ENCODE measurements around the gene TTC9B.

TTC9B gene

DNA sequence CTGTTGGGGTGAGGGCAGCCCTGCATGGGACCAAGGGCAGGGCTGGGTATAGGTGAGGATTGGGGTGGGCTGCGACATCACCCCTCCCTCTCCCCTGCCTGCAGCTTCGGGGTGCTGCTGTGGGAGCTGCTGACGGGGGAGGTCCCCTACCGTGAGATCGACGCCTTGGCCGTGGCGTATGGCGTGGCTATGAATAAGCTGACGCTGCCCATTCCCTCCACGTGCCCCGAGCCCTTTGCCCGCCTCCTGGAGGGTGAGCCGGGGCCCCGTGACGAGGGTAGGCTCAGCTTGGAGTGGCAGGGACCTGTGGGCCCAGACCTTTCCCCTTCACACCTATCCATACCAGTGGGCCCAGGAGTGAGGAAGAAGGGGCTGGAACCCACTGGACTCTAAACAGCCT lies 13.8 kb downstream of the TTC9B start:
- Histone ChIP-seq H3K27ac (ENCODE audit: low read depth, low read length) (no peak overlapping the region), H3K4me1 (ENCODE audit: insufficient read depth, low read length) (no peaks in the 10 kb centered on the region), H3K36me3 (ENCODE audit: insufficient read depth, low read length) (peaks cover 13% of the 10 kb centered on the region), H3K4me3 (ENCODE audit: low read length) (no peak overlapping the region), H3K9ac (ENCODE audit: low read depth, low read length) (no peak overlapping the region), H3K27me3 (ENCODE audit: insufficient read depth, low read length) (no peaks in the 10 kb centered on the region), H3K9me3 (ENCODE audit: insufficient read depth, low read depth, low read length) (no peaks in the 10 kb centered on the region)
- 96% methylated on average over 16 of the region's 16 CpGs for WGBS

- Histone ChIP-seq H3K4me3 (ENCODE audit: low read length) (no peak overlapping the region), H3K4me1 (ENCODE audit: insufficient read depth, low read length) (no peaks in the 10 kb centered on the region), H3K27ac (ENCODE audit: low read depth, low read length) (no peak overlapping the region), H3K27me3 (ENCODE audit: insufficient read depth, low read length) (no peaks in the 10 kb centered on the region), H3K9me3 (ENCODE audit: insufficient read depth, low read depth, low read length) (no peaks in the 10 kb centered on the region), H3K9ac (ENCODE audit: low read depth, low read length) (no peak overlapping the region), H3K36me3 (ENCODE audit: insufficient read depth, low read length) (peaks cover 8% of the 10 kb centered on the region)
- WGBS: 85% methylated on average over 9 of the region's 9 CpGs
Observed at GRCh38 chr19:40200341-40201099, 17.7 kb downstream of the TTC9B start.

DNA sequence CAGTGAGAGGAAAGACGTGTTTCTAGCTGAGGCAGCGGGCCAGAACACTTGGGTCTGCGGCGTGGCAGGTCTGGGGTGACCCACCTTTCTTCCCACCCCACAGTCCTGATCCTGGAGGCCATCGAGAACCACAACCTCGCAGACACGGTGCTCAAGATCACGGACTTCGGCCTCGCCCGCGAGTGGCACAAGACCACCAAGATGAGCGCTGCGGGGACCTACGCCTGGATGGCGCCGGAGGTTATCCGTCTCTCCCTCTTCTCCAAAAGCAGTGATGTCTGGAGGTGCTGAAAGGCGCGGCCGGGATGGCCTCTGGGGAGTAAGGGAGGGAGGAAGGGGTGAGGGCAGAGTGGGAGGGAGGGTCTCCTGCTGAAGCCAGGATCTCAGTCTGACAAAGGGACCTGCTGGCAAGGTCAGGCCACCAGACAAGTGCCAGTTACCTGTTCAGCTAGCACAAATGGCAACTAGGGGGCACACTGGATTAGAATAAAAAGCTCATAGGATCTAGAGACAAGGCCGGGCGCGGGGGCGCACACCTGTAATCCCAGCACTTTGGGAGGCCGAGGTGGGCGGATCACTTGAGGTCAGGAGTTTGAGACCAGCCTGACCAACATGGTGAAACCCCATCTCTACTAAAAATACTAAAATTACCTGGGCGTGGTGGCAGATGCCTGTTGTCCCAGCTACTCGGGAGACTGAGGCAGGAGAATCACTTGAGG lies 19.8 kb downstream of the TTC9B start:
- H3K36me3 ChIP-seq (ENCODE audit: insufficient read depth, low read length): peaks cover 7% of the 10 kb centered on the region
- 97% methylated on average over 29 of the region's 29 CpGs for WGBS
- H3K27me3 ChIP-seq (ENCODE audit: insufficient read depth, low read length): no peaks in the 10 kb centered on the region

DNA sequence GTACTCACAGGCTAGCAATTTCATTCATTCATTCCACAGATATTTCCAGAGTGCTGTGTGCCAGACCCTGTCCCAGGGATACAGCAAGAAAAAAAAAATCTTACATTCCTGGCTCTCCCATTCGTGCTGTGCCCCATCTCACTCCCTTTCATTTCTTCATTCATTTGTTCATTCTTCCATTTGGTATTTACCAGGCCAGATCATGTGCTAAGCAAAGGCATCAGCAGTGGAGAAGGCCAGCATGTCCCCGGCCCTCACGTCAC lies 24.7 kb downstream of the TTC9B start:
- no peak overlapping the region for H3K9ac ChIP-seq (ENCODE audit: low read depth, low read length)
- no peaks in the 10 kb centered on the region for H3K36me3 ChIP-seq (ENCODE audit: insufficient read depth, low read length)
- H3K4me3 ChIP-seq (ENCODE audit: low read length): no peak overlapping the region
- H3K27ac ChIP-seq (ENCODE audit: low read depth, low read length): no peak overlapping the region
- H3K27me3 ChIP-seq (ENCODE audit: insufficient read depth, low read length): no peaks in the 10 kb centered on the region; the same call in 1 of the 2 replicates
- no peaks in the 10 kb centered on the region for H3K4me1 ChIP-seq (ENCODE audit: insufficient read depth, low read length)
- WGBS: 86% methylated on average over 3 of the region's 3 CpGs
- H3K9me3 ChIP-seq (ENCODE audit: insufficient read depth, low read depth, low read length): no peaks in the 10 kb centered on the region

More for the DNA sequence above, 19.8 kb downstream of the TTC9B start:
- no peaks in the 10 kb centered on the region for H3K9me3 ChIP-seq (ENCODE audit: insufficient read depth, low read depth, low read length)
- H3K9ac ChIP-seq (ENCODE audit: low read depth, low read length): no peak overlapping the region
- no peak overlapping the region for H3K4me3 ChIP-seq (ENCODE audit: low read length)
- H3K4me1 ChIP-seq (ENCODE audit: insufficient read depth, low read length): no peaks in the 10 kb centered on the region
- H3K27ac ChIP-seq (ENCODE audit: low read depth, low read length): no peak overlapping the region

DNA sequence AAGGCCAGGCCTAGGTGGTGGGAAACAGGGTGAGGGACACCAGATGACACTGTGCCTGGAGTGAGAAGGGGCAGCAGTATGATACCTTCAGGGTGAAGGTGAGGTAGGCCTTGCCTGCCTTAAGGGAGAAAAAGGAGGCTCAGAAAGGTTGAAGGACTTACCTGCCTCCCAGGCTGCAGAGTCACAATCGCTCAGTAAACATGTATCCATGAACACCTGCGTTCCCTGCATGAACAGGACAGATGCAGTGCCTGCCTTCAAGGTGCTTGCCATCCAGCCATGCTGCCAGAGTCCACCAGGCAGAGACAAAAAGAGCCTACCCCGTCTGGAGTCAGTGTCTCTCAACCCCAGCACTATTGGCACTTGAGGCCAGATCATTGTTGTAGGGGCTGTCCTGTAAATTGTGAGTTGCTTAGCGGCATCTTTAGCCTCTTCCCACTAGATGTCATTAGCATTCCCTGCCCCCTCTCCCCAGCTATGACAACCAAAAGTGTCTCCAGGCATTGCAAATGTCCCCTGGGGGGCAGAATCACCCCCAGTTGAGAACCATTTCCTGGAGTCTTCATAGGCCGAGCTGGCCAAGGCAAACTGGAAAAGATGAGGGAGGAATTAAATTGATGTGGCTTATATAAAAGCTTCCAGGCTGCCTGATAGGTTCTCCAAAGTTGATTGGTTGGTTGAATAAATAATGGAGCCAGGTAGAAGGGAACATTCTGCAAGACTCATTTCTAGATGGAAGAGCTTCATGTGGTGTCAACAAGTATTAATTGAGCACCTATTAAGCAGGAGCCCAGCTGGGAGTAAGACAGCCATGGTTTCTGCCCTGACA lies 25.2 kb downstream of the TTC9B start:
- H3K4me1 ChIP-seq (ENCODE audit: insufficient read depth, low read length): no peaks in the 10 kb centered on the region
- H3K27me3 ChIP-seq (ENCODE audit: insufficient read depth, low read length): no peaks in the 10 kb centered on the region; the same call in 1 of the 2 replicates
- 48% methylated on average over 5 of the region's 5 CpGs for WGBS

GRCh38 chr19:40191836-40192646 lies 26.1 kb downstream of the TTC9B start:
- Histone ChIP-seq H3K36me3 (ENCODE audit: insufficient read depth, low read length) (no peaks in the 10 kb centered on the region), H3K4me1 (ENCODE audit: insufficient read depth, low read length) (no peaks in the 10 kb centered on the region), H3K9me3 (ENCODE audit: insufficient read depth, low read depth, low read length) (no peaks in the 10 kb centered on the region), H3K27me3 (ENCODE audit: insufficient read depth, low read length) (no peaks in the 10 kb centered on the region; the same call in 1 of the 2 replicates), H3K27ac (ENCODE audit: low read depth, low read length) (no peak overlapping the region), H3K9ac (ENCODE audit: low read depth, low read length) (peak overlapping the region; percentile 57; the same call in 1 of the 2 replicates), H3K4me3 (ENCODE audit: low read length) (peak overlapping the region; percentile 81)
- WGBS: 22% methylated on average over 62 of the region's 62 CpGs

More for the DNA sequence above, 25.2 kb downstream of the TTC9B start:
- no peak overlapping the region for H3K27ac ChIP-seq (ENCODE audit: low read depth, low read length)
- peak overlapping the region; percentile 1; the same call in 1 of the 2 replicates for H3K4me3 ChIP-seq (ENCODE audit: low read length)
- H3K9me3 ChIP-seq (ENCODE audit: insufficient read depth, low read depth, low read length): no peaks in the 10 kb centered on the region
- no peak overlapping the region for H3K9ac ChIP-seq (ENCODE audit: low read depth, low read length)
- no peaks in the 10 kb centered on the region for H3K36me3 ChIP-seq (ENCODE audit: insufficient read depth, low read length)

DNA sequence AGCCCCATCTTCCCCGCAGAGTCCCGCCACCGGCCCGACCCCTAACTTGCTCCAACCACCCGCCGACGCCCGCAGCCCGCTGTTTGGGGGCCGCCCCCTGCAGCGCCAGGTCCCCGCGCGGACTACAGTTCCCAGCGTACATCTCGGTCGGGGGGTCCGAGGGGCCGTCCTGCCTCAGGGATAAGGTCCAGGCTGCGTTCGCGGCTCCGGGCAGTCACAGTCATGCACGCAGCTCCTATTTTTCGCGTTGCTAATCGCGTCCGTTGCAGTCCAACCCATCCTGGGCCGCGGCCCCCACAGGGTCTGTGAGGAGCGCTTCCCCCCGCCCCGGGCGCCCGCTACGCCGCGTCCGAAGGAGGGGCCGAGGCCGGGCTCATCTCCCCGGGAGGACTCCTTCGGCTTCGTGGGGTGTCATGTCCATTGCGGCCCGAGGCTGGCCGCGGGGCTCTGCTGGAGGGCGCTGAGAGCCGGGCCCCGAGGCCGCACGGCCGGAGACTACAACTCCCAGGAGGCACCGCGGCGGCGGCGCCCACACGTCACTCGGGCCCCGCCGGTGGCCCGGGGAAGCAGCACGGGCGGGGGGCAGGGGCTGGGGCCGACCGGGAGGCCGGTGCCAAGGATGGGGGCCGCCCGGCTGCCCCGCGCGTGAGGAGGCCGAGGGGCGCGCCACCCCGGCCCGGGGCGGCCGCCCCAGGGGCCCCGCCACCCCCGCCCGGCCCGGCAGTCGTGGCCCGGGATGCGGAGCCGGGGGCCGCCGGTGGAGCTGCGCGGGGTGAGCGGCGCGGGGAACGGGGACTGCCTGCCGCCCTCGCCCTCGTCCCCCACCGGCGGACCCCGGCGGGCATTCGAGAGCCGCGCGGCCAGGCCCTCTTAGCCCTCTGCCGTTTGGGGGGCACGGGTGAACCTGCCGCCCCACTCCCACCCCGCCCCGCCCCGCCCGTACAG lies 27.0 kb downstream of the TTC9B start, which contains the start of gene MAP3K10:
TSS of gene MAP3K10 (plus strand) at position 536 of the 945 bp plus-strand sequence. CDS start 606 bp downstream, outside the sequence.
- no peaks in the 10 kb centered on the region; the same call in 1 of the 2 replicates for H3K27me3 ChIP-seq (ENCODE audit: insufficient read depth, low read length)
- no peak within 1 kb of the TSS for H3K27ac ChIP-seq (ENCODE audit: low read depth, low read length)
- no peaks in the 10 kb centered on the region for H3K36me3 ChIP-seq (ENCODE audit: insufficient read depth, low read length)
- H3K9me3 ChIP-seq (ENCODE audit: insufficient read depth, low read depth, low read length): no peaks in the 10 kb centered on the region
- peak within 1 kb of the TSS; percentile 58 for H3K9ac ChIP-seq (ENCODE audit: low read depth, low read length)
- peak within 1 kb of the TSS; percentile 81 for H3K4me3 ChIP-seq (ENCODE audit: low read length)
- under 1% methylated on average over 116 of the region's 116 CpGs for WGBS
- no peaks in the 10 kb centered on the region for H3K4me1 ChIP-seq (ENCODE audit: insufficient read depth, low read length)

- no peaks in the 10 kb centered on the region for H3K36me3 ChIP-seq (ENCODE audit: insufficient read depth, low read length)
- H3K9ac ChIP-seq (ENCODE audit: low read depth, low read length): no peak overlapping the region
- H3K27me3 ChIP-seq (ENCODE audit: insufficient read depth, low read length): no peaks in the 10 kb centered on the region
- H3K4me3 ChIP-seq (ENCODE audit: low read length): no peak overlapping the region
- H3K9me3 ChIP-seq (ENCODE audit: insufficient read depth, low read depth, low read length): no peaks in the 10 kb centered on the region
- 93% methylated on average over 1 of the region's 1 CpG for WGBS
- H3K4me1 ChIP-seq (ENCODE audit: insufficient read depth, low read length): no peaks in the 10 kb centered on the region
- H3K27ac ChIP-seq (ENCODE audit: low read depth, low read length): no peak overlapping the region
Observed at GRCh38 chr19:40184273-40184672, 33.9 kb downstream of the TTC9B start.

- no peak overlapping the region for H3K27ac ChIP-seq (ENCODE audit: low read depth, low read length)
- H3K4me3 ChIP-seq (ENCODE audit: low read length): no peak overlapping the region
- H3K36me3 ChIP-seq (ENCODE audit: insufficient read depth, low read length): no peaks in the 10 kb centered on the region
- no peaks in the 10 kb centered on the region for H3K9me3 ChIP-seq (ENCODE audit: insufficient read depth, low read depth, low read length)
- H3K4me1 ChIP-seq (ENCODE audit: insufficient read depth, low read length): no peaks in the 10 kb centered on the region
- H3K27me3 ChIP-seq (ENCODE audit: insufficient read depth, low read length): no peaks in the 10 kb centered on the region
- 91% methylated on average over 4 of the region's 4 CpGs for WGBS
- H3K9ac ChIP-seq (ENCODE audit: low read depth, low read length): no peak overlapping the region
Observed at GRCh38 chr19:40178756-40179155, 39.4 kb downstream of the TTC9B start.
